ENCODE data around the gene AP1B1.

The AP1B1 gene

GRCh38 chr22:29288837-29289236 is 99.5 kb downstream of the AP1B1 start:
- no peak overlapping the region for H3K27ac Mint-ChIP-seq
- no peaks in the 10 kb centered on the region for H3K9me3 Mint-ChIP-seq
- peaks cover 75% of the 10 kb centered on the region for H3K36me3 Mint-ChIP-seq (ENCODE audit: low read depth)
- DNase-seq (ENCODE audit: low spot score), result no peak
- peaks cover 7% of the 10 kb centered on the region for H3K4me1 Mint-ChIP-seq (ENCODE audit: low read depth)
- no peaks in the 10 kb centered on the region for H3K27me3 Mint-ChIP-seq (ENCODE audit: low read depth)
- H3K4me3 Mint-ChIP-seq, result no peak overlapping the region

- H3K4me3 Mint-ChIP-seq, result no peak overlapping the region
- H3K36me3 Mint-ChIP-seq (ENCODE audit: low read depth), result peaks cover 74% of the 10 kb centered on the region
- DNase-seq (ENCODE audit: low spot score), result no peak
- no peaks in the 10 kb centered on the region for H3K9me3 Mint-ChIP-seq
- no peaks in the 10 kb centered on the region for H3K27me3 Mint-ChIP-seq (ENCODE audit: low read depth)
- H3K27ac Mint-ChIP-seq, result no peak overlapping the region
- H3K4me1 Mint-ChIP-seq (ENCODE audit: low read depth), result peaks cover 6% of the 10 kb centered on the region
These were observed 104.2 kb downstream of the AP1B1 start for GRCh38 chr22:29284196-29284595.

- DNase-seq (ENCODE audit: low spot score), result no peak
- Mint-ChIP-seq H3K4me3 (no peak overlapping the region), H3K4me1 (ENCODE audit: low read depth) (peaks cover 38% of the 10 kb centered on the region), H3K36me3 (ENCODE audit: low read depth) (peaks cover 80% of the 10 kb centered on the region), H3K27ac (no peak overlapping the region), H3K27me3 (ENCODE audit: low read depth) (no peaks in the 10 kb centered on the region), H3K9me3 (no peaks in the 10 kb centered on the region)
These were observed 110.4 kb downstream of the AP1B1 start for GRCh38 chr22:29277927-29278326.

Measured in T-helper 2 cell treated with Interferon-gamma antibody and Interleukin-4, amounts not matched to agents 5 μg/mL and 100 μg/mL, for 36 hours (primary cell).